DMS53 treated with DMSO at 0.1 percent for 48 hours (cell line): Measurements from ENCODE around the gene GOLGA3.
"Not testable (repeated sequence)": the region's sequence is repeated elsewhere in the genome, so short reads cannot be mapped to it uniquely, and the experiment has no call there.

Experiments
- DNase-seq: peaks from one replicate; lab custom pipeline; 2025; ENCODE audit not compliant: unreplicated experiment; lab: John Stamatoyannopoulos, UW

The GOLGA3 gene, protein sequence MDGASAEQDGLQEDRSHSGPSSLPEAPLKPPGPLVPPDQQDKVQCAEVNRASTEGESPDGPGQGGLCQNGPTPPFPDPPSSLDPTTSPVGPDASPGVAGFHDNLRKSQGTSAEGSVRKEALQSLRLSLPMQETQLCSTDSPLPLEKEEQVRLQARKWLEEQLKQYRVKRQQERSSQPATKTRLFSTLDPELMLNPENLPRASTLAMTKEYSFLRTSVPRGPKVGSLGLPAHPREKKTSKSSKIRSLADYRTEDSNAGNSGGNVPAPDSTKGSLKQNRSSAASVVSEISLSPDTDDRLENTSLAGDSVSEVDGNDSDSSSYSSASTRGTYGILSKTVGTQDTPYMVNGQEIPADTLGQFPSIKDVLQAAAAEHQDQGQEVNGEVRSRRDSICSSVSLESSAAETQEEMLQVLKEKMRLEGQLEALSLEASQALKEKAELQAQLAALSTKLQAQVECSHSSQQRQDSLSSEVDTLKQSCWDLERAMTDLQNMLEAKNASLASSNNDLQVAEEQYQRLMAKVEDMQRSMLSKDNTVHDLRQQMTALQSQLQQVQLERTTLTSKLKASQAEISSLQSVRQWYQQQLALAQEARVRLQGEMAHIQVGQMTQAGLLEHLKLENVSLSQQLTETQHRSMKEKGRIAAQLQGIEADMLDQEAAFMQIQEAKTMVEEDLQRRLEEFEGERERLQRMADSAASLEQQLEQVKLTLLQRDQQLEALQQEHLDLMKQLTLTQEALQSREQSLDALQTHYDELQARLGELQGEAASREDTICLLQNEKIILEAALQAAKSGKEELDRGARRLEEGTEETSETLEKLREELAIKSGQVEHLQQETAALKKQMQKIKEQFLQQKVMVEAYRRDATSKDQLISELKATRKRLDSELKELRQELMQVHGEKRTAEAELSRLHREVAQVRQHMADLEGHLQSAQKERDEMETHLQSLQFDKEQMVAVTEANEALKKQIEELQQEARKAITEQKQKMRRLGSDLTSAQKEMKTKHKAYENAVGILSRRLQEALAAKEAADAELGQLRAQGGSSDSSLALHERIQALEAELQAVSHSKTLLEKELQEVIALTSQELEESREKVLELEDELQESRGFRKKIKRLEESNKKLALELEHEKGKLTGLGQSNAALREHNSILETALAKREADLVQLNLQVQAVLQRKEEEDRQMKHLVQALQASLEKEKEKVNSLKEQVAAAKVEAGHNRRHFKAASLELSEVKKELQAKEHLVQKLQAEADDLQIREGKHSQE (N-terminal part only)

DNA sequence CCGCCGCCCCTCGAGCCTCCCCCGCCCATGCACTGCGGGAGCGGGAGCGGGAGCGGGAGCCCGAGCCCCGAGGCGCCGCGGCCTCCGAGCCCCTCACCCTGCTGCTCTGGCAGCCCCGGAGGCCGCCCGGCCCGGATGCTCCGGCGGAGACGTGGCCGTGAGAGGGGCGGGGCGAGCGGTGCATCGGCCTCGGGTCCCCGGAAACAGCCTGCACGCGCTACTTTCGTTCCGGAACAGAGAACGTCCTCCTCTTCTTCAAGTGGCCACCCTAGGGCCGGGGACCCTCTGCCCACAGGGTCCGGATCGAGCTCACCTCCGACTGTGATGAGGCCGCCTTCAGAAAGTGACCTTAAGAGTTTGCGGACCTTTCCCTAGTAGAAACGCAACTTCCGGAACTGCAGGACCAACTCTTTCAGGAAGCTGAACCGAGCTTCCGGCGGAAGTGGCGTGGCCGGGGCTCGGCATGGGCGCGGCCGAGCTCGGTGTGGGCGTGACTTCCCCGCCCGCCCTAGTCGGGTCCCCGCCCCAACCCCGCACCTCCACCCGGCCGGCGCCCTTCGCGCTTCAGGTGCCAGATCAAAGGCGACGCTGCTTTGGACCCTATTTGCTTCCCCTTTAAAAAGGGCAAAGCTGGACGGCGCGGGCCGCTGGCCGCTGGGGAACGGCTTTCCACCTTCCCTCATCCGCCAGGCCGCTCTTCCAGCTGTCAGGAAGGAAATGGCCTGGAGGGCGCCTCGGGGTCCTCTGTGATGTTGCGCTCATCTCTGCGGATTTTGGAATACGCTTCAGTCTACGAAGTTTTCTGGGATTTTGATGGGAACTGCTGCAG, at the start of gene GOLGA3:
Gene GOLGA3 (minus strand): TSS at position 164 of the 829 bp plus-strand sequence. CDS start 6,741 bp downstream, outside the sequence.
- peak; percentile 86 for DNase-seq

DNA sequence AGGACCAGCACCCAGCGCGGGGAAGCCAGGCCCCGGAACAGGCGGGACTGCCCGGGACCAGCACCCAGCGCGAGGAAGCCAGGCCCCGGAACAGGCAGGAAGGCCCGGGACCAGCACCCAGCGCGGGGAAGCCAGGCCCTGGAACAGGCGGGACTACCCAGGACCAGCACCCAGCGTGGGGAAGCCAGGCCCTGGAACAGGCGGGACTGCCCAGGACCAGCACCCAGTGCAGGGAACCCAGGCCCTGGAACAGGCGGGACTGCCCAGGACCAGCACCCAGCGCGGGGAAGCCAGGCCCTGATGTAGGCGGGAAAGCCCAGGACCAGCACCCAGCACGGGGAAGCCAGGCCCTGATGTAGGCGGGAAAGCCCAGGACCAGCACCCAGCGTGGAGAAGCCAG, 46.0 kb upstream of the GOLGA3 start:
- DNase-seq: not testable (repeated sequence)

DNA sequence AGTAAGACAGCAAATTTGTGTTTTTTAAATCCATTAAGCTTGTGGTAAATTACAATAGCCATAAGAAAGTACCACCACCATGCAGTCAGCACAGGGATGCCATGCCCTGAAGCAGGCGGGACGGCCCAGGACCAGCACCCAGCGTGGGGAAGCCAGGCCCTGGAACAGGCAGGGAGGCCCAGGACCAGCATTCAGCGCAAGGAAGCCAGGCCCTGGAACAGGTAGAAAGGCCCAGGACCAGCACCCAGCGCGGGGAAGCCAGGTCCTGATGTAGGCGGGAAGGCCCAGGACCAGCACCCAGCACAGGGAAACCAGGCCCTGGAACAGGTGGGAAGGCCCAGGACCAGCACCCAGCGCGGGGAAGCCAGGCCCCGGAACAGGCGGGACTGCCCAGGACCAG, 45.5 kb upstream of the GOLGA3 start:
- DNase-seq: no peak

DNA sequence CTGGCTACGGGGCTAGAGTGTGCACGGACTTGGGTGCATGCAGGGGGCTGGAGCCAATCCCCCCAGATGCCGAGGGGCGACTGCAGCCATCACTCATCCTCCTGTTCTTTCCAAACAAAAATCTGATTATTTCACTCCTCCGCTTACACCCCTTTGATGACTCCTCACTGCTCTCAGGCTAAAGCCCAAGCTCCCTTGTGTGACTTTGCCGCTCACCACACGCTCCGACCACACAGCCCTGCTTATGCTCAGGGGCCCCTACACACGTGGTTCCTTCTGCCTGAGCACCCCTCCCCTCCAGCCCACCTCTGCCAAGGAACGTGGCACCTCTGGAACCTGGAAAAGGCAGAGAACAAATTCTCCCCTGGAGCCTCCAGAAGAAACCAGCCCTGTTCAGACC, 45.1 kb upstream of the GOLGA3 start:
- DNase-seq: no peak

DNA sequence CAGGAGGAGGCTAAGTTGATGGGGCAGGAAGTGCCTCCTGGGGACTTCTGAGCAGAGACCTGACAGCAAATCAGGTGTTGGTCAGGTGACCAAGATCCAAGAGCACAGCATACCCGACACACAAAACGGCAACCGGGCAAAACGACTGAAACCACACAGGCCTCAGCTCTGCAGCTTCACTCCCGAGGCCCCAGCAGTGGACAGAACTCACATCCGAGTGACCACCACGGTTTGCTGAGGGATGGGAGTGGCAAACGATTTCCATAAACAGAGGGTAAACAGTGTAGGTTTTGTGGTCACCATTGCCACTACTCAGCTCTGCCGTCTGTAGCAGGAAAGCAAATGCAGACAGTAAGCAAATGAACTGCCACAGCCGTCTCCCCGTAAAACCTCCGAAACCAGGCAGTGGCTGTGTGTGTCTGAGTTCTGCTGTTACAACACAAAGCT, 44.3 kb upstream of the GOLGA3 start:
- no peak for DNase-seq

DNA sequence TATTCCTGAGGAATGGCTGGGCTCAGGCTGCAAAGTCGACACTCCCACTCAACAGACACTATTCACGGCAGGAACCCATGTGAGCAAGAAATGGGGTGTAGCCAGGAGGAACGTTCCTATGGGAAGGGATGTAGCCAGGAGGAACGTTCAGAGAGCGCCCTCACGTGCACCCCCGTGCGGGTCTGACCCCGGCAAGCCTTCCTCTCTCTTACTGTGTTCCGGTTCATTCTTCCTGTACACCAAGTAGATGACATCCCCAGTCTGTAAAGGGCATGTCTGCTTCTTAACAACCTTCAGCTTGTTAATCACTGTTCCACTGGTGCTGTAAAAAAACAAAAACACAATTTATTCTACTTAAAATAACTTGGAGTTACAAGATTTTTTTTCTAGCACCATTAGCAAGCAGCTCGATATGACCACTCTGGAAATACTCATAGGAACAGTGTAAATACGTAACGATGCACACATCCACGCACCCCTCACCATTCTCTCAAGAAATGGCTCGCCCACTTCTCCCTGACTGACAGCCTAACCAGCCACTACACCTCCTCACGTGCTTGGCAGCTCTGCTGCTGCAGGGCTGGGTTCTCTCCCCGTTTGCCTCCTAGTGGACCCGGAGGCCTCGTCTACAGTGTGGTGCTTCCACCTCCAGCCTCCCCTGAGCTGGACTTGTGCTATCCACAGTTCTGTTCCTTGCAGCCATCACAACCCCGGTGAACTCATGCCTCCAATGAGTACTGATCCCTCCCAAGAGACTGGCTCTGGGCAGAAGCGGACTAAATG, 43.6 kb upstream of the GOLGA3 start:
- DNase-seq: no peak

DNA sequence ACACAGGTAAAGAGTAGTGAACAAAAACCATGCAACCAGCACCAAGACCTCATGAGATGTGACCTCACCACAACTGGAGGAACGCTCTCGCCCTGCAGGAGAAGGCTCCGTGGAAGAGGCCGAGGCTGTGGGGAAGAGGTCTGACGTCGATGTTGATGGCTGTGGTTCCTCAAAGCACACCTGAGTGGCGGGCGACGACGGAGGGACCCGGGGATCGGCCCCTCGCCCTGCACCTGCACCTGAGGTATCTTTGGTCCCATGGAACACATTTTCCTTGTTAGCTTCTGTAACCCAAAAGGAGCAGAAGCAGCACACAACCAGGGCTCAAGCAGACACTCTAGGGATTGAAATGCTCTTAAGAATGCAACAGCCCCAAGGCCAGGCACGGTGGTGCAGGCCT, 40.9 kb upstream of the GOLGA3 start:
- DNase-seq: no peak

DNA sequence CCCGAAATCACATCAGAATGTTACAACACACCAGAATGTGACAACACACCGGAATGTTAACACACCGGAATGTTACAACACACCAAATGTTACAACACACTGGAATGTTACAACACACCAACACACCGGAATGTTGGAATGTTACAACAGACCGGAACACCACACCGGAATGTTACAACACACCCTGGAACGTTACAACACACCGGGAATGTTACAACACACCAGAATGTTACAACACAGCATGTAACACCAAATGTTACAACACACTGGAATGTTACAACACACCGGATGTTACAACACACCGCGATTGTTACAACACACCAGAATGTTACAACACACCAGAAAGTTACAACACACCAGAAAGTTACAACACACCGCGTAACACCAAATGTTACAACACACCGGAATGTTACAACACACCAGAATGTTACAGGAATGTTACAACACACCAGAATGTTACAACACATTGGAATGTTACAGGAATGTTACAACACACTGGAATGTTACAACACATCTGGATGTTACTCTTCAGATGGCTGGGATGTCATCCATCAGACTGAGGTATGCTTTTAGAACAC, 37.7 kb upstream of the GOLGA3 start:
- DNase-seq: no peak

DNA sequence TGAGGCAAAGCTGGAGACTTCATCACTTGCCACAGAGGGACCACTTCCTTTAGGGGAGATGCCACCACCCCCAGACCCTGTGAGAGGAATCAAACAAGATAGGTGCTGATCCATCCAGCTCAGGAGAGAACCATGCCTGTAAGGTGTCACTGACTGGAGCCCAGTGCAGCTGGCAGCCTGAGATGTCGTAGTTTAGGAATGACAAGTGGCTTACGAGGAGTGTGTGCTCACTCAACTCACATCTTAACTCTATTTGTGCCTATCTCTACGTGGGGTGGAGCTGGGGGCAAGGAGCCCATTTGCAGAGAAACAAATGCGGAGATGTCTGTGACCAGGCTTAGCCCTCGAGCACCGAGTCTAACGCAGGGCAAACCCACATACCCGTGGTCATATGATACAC, 32.9 kb upstream of the GOLGA3 start:
- DNase-seq: no peak

DNA sequence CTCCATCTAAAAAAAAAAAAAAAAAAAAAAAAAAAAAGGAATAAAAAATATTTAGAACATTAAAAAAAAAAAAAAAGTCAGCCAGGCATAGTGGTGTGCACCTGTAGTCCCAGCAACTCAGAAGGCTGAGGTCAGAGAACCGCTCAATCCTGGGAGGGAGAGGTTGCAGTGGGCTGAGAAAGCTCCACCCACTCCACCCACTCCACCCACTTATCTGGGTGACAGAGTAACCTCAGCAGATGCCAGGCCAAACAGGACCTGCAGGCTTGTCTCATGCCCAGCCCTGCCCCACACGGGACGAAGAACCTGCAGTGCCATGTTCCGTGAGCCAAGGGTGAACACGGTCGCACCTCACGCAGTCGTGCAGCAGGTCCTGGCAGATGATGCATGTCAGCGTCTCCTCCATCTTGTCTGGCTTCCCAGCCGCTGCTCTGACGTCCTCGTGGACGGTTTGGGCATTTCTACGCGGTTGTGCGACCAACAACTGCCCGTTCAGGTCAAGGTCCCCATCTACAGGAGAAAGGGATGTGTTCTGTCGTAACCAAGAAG, 30.1 kb upstream of the GOLGA3 start:
- no peak for DNase-seq

DNA sequence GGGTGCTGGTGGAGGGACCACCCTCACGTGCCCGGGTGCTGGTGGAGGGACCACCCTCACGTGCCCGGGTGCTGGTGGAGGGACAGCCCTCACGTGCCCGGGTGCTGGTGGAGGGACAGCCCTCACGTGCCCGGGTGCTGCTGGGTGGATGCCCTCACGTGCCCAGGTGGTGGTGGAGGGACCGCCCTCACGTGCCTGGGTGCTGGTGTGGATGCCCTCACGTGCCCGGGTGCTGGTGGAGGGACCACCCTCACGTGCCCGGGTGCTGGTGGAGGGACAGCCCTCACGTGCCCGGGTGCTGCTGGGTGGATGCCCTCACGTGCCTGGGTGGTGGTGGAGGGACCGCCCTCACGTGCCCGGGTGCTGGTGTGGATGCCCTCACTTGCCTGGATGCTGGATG, 28.4 kb upstream of the GOLGA3 start:
- DNase-seq: not testable (repeated sequence)

DNA sequence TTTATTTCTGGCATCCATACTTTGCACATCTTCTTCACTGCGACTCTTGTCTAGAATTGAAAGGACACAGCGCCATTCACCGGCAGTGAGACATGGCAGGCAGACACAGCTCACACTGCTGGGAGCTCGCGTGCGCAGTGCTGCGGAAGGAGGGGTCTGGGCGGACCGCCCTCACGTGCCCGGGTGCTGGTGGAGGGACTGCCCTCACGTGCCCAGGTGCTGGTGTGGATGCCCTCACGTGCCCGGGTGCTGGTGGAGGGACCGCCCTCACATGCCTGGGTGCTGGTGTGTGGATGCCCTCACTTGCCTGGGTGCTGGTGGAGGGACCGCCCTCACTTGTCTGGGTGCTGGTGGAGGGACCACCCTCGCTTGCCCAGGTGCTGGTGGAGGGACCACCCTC, 27.9 kb upstream of the GOLGA3 start:
- no peak for DNase-seq

DNA sequence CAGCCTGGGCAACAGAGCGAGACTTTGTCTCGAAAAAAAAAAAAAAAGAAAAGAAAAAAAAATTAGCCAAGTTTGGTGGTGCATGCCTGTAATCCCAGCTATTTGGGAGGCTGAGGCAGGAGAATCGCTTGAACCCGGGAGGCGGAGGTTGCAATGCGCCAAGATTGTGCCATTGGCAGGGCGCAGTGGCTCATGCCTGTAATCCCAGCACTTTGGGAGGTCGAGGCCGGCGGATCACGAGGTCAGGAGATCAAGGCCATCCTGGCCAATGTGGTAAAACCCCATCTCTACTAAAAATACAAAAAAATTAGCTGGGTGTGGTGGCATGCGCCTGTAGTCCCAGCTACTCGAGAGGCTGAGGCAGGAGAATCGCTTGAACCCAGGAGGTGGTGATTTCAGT, 26.5 kb upstream of the GOLGA3 start:
- DNase-seq: not testable (repeated sequence)

DNA sequence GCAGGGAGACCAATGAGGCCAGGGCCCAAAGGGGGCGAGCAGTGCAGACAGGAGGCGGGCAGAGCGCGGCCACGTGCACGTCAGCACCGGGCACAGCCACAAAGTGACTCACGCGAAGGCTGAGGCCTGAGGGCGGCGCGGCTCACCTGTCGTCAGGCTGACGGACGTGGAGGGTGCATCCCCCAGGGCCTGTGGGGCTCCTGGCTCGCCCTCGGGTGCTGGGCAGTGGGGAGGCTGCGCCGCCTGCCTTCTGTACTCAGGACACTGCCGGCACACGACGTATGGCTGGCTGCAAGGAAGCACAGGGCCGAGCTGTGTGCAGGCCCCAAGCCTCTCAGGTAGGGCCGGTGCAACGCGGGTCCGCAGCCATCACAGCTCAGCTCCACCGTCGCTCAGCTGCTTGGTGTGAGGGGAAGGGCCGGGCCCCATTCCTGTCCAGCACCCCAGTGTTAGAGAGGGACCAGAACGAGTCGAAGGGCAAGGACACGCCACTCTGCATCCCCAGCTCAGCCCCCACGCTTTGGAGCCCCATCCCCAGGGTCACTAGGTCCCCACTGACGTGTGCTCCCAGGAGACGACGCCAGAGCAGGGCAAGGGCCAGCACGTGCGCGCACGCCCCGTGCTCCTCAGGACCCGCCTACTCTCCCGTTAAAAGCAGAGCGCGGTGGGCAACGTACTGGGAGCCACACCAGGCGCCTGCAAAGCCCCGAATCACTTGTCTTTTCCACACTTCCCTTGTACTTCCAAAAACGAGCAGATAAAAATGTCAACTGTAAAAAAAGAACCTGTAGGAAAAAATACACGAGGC, 24.8 kb upstream of the GOLGA3 start:
- no peak for DNase-seq

DNA sequence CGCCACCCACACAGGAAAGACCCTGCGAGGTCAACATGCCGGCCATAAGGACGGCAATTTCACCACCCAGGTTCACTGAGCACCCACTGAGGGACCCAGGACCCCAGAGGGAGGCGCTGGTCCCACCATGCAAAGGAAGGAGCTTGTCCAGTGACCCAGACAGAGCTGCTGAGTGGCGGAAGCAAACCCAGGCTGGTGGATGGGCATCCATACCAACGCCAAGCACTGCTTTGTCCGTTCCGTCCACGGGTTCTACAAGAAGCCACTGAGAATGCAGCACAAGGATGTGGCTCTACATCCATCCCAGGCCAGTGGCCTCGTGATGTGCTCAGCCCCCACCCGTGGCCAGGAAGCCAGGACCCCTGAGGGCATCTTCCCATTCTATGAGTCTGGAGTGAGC, 23.8 kb upstream of the GOLGA3 start:
- DNase-seq: no peak

DNA sequence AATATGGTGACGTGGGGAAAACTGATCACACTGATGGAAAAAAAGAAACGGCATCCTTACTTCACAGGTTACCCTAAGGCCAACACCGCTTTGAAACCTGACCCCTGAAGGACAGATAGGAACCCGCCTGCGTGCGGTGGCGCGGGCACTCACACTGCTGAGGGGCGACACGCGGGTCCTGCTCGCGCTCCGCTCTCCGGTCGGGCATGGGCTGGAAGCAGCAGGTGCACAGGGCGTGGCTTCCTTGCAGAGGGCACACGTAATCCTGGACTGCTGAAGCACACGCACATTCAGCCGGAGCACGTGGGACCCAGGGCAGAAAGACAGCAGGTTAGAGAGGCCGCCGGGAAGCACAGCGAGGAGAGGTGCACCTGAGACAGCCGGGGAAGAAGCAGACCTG, 22.8 kb upstream of the GOLGA3 start:
- no peak for DNase-seq

DNA sequence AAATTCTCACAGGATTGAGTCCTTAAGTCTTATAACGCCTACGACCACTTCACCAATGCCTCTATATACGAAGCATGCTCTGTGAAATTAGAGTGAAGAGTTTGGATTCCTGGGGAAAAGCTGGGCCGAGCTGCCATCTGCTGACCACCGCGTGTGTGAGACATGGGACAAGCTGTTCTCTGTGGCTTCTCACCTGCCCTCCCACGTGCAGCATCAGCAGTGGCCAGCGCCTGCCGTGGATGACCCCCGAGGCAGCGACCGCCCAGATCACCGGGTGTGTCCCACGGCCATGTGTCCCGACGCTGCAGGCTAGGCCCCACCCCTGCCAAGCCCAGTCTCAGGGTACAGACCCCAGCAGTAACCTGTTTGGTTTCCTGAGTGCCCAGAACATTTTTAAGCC, 21.6 kb upstream of the GOLGA3 start:
- DNase-seq: no peak

DNA sequence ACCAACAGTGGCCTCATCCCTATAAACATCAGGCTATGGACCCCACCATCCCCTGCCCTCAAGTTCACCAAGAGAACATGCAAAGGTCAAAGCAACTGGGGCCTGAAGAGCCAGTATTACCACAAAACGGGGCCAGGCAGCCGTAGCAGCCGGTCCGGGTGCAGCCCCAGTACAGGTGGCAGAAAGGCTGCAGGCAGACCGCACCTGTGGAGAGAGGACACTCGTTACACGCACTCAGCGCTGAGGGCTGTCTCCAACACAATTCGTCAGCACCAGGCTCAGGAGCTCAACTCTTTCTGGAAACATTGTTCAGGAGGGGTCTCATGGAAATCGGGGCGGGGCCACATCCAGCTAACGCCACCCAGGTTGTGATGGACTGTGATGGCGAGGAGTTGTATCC, 19.9 kb upstream of the GOLGA3 start:
- DNase-seq: no peak
